Mesodermal cell (in vitro differentiated cells): Measurements from ENCODE around the gene TEKT5.
"Not testable (repeated sequence)": the region's sequence is repeated elsewhere in the genome, so short reads cannot be mapped to it uniquely, and the experiment has no call there.

Experiments
- H3K27ac ChIP-seq: 2 replicates; pipeline ENCODE4 v1.7.0; 2013; ENCODE audit warnings: mild to moderate bottlenecking, low read depth, low read length, moderate library complexity; ENCODE audit not compliant: severe bottlenecking
- H3K36me3 ChIP-seq: 2 replicates; pipeline ENCODE4 v1.7.1; 2013; ENCODE audit warnings: mild to moderate bottlenecking, low read length, moderate library complexity; ENCODE audit not compliant: control insufficient read depth, insufficient read depth
- H3K4me1 ChIP-seq: one replicate; pipeline ENCODE4 v1.7.1; 2013; ENCODE audit warnings: mild to moderate bottlenecking, low read length; ENCODE audit not compliant: insufficient read depth, control insufficient read depth, poor library complexity, severe bottlenecking
- H3K4me3 ChIP-seq: 2 replicates; pipeline ENCODE4 v1.7.0; 2013; ENCODE audit warnings: low read length, control low read depth, mild to moderate bottlenecking; ENCODE audit not compliant: insufficient read depth, poor library complexity, severe bottlenecking; ENCODE audit errors: extremely low read depth
- H3K9me3 ChIP-seq: 2 replicates; pipeline ENCODE4 v1.7.1; 2013; ENCODE audit warnings: mild to moderate bottlenecking, low read length, moderate library complexity; ENCODE audit not compliant: control insufficient read depth
- WGBS, 2 experiments: methylation state at CpG; one replicate each; pipeline ENCODE4 v1.1.5; 2013; ENCODE audit warnings: missing lambda C conversion rate in 2 of 2; ENCODE audit not compliant: insufficient coverage in 2 of 2; 5-methylcytosine and 5-hydroxymethylcytosine counted together

TEKT5 gene

DNA sequence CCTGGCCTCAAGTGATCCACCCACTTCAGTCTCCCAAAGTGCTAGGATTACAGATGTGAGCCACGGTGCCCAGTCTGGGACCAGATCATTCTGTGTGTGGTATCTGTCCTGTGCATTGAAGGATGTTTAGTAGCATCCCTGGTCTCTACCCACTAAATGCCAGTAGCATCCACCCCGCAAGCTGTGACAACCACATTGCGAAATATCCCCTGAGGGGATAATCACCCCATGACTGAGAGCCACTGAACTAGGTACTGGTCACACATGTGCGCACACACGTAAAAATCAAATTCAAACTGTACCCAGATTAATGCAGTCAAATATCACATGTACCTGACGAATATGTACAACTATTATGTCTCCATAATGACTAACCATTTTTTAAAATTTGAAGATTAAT is 35.8 kb downstream of the TEKT5 start:
- Histone ChIP-seq H3K27ac (no peak overlapping the region), H3K4me3 (no peak overlapping the region), H3K9me3 (peaks cover 4% of the 10 kb centered on the region), H3K36me3 (no peaks in the 10 kb centered on the region), H3K4me1 (no peaks in the 10 kb centered on the region)
- WGBS, 2 experiments: 100% methylated on average over 2 of the region's 6 CpGs

DNA sequence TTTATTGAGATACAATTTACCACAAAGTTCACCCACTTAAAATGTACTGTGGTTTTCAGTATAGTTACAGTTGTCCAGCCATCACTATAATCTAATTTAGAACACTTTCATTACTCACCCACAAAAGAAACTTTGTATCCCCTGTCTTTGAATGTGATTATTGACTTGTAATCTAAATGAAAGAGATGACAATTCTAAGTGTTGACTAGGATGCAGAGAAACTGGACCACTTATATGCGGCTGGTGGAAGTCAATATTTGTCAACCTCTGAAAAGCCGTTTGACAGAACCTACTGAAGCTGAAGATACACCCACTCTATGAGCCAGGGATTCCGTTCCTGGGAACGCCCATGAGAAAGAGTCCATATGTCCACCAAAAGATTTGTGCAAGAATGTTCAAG is 36.8 kb downstream of the TEKT5 start:
- Histone ChIP-seq H3K36me3 (no peaks in the 10 kb centered on the region), H3K27ac (no peak overlapping the region), H3K4me1 (no peaks in the 10 kb centered on the region), H3K4me3 (no peak overlapping the region), H3K9me3 (peaks cover 4% of the 10 kb centered on the region)
- 70 to 100% methylated on average over 1 to 2 of the region's 4 CpGs for WGBS, 2 experiments

DNA sequence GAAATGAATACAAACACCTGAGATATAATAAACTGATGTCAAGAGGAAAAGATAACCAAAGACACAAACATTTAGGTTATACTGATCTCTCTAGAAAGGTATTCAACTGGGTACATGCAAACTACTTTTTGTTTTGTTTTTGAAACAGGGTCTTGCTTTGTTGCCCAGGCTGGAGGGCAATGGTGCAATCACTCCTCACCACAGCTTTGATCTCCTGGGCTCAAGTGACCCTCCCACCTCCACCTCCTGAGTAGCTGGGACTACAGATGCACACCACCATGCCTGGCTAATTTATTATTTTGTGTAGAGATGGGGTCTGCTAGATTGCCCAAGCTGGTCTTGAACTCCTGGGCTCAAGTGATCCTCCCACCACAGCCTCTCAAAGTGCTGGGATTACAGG is 38.1 kb downstream of the TEKT5 start:
- Histone ChIP-seq H3K36me3 (no peaks in the 10 kb centered on the region), H3K4me1 (no peaks in the 10 kb centered on the region), H3K4me3 (no peak overlapping the region)

DNA sequence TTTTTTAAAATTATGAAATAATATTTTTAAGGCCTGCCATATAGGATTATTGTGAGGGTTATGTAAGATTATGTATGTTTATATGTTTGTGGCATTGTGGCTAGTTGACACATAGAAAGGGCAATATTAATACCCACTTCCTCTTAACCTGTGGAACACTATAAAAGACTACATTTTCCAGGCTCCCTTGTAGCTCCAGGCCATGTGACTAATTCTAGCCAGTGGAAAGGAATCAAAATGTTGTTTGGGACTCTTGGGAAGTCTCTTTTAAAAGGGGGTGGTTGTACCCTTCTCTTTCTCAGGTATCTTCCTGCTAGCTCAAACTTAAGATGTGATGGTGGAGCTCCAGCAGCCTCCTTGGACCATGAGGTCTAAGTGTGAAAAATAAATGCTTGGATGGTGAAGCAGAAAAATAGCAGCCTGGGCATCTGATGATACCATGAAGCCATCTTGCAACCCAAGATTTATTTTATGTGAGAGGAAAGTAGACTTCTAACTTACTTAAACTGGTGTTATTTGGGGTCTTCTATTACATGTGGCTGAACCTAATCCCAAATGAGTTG is 39.2 kb downstream of the TEKT5 start:
- Histone ChIP-seq H3K4me1 (no peaks in the 10 kb centered on the region), H3K4me3 (no peak overlapping the region), H3K27ac (no peak overlapping the region), H3K9me3 (no peaks in the 10 kb centered on the region), H3K36me3 (no peaks in the 10 kb centered on the region)

More for the DNA sequence above, 38.1 kb downstream of the TEKT5 start:
- H3K27ac ChIP-seq: no peak overlapping the region
- H3K9me3 ChIP-seq: no peaks in the 10 kb centered on the region

DNA sequence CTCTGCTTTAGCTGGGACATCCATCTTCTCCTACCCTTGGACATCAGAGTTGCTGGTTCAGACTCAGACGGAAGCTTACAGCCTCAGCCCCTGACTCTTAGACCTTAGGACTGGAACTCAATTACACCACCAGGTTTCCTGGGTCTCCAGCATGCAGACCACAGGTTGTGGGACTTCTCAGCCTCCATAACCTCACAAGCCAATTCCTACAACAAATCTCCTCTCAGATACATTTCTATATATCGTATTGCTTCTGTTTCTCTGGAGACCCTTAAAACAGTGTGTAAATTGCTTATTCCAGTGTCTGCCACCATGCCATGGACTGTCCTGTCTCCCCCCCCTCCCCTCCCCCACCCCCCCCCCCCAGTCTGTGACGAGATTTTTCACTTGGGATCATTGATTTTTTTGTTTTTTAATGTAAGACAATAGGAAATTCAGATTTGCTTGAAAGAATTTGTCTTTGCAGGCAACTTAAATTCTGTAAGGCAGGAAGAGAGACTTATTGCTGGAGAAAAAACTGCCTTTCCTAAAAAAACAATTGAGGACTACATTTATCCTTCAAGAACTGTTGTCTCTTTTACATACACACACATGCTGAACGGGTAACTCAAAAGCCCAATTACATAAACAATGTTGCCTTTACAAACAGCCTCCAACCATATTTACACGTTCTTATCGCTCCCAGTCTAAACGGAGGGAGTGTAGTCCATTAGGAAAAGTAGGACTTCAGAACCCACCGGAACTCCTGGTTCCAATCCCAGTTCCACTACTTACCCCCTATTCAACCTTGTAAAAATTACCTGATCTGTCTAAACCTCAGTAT is 39.9 kb downstream of the TEKT5 start:
- 60 to 92% methylated on average over 2 to 5 of the region's 8 CpGs for WGBS, 2 experiments
- Histone ChIP-seq H3K36me3 (no peaks in the 10 kb centered on the region), H3K27ac (no peak overlapping the region), H3K4me1 (no peaks in the 10 kb centered on the region), H3K9me3 (no peaks in the 10 kb centered on the region), H3K4me3 (no peak overlapping the region)

DNA sequence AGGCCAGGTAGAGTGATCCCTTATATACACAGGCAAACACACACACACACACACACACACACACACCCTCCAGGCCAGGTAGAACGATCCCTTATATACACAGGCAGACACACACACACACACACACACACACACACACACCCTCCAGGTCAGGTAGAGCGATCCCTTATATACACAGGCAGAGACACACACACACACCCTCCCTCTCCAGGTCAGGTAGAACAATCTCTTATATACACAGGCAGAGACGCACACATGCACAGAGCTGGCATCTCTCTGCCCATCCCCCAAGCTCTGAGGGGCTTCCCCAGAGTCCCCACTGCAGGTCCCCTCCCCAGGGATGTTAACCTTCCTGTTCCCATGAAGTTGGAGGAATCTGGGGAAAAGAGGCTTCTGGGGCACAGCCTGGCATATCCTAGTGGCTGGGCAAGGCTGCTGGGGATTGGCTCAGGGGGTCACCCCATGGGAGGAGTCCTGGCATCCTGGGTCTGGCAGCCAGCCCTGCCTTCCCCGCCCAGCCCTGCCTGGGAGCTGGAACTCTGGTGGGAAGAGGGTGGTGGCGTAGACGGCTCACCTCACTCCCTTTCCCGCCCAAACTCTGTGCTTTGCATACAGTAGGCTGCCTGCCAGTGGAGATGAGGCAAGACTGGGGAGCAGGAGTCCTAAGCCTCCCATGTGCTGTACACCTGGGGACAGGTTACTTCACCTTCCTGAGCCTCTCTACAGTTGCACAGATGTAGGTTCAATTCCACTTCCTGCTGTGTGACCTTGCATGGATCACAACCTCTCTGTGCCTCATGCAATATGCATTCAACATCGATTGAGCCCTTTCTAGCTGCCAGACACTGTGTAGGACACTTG is 41.8 kb downstream of the TEKT5 start:
- H3K4me3 ChIP-seq: no peak overlapping the region
- H3K9me3 ChIP-seq: no peaks in the 10 kb centered on the region
- no peak overlapping the region for H3K27ac ChIP-seq
- H3K4me1 ChIP-seq: no peaks in the 10 kb centered on the region
- WGBS, 2 experiments: 87% methylated on average over 3 to 4 of the region's 8 CpGs
- no peaks in the 10 kb centered on the region for H3K36me3 ChIP-seq

DNA sequence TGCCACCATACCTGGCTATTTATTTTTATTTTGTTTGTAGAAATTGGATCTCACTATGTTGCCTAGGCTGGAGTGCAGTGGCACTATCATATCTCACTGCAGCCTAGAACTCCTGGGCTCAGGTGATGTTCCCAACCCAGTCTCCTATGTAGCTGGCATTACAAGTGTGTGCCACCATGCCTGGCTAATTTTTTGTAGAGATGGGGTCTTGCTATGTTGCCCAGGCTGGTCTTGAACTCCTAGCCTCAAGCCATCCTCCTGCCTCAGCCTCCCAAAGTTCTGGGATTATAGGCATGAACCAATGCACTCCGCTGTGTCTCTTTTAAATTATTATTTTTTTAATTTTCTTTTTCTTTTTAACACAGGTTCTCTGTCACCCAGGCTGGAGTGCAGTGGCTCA is 45.6 kb downstream of the TEKT5 start:
- no CpG with 5 or more reads among the region's 1 CpG for WGBS, 2 experiments
- H3K4me1 ChIP-seq, H3K27ac ChIP-seq, H3K9me3 ChIP-seq, H3K4me3 ChIP-seq, H3K36me3 ChIP-seq: not testable (repeated sequence)

DNA sequence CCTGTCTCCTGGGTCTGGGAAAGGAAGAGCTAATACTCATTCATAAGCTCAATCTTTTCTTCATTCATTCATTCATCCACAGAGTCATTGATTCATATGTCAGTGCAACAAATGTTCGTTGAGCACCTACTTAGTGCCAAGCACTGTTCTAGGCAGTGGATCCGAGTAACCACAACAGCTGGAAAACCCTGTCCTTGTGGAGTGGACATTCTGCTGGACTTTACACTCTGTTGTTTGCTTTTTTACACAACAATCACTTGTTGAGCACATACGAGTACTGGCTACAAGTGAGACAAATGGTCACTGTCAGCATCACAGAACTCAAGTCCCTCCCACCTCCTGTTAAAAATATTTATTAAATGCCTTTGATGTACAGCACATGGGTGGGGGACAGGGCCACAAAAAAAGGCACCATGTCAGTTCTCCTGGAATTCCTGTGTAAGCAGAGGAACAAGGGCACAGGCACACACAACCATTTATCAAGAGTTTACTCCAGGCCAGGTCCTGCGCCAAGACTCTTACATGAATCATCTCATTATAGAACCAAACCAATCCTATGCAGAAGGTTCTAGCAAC is 46.9 kb downstream of the TEKT5 start:
- Histone ChIP-seq H3K27ac (no peak overlapping the region), H3K4me1 (no peaks in the 10 kb centered on the region), H3K36me3 (no peaks in the 10 kb centered on the region), H3K9me3 (no peaks in the 10 kb centered on the region), H3K4me3 (no peak overlapping the region)
- 85 to 100% methylated on average over 3 to 4 of the region's 4 CpGs for WGBS, 2 experiments

DNA sequence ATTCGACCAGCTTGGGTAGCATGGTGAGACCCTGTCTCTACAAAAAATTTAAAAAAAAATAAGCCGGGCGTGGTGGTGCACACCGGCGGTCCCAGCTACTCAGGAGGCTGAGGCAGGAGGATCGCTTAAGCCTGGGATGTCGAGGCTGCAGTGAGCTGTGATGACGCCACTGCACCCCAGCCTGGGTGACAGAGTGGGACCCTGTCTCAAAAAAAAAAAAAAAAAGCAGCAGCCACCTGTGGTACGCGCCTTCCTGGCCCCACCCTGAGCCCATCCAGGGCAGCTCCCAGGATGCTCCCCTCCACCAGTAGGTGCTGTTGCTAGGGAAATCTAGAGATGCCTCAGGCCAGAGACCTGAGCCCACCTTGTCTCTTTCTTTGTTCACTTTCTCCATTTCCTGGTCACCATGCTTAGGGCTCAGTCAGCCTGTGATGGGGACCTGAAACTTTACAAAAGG is 47.4 kb downstream of the TEKT5 start:
- H3K9me3 ChIP-seq: no peaks in the 10 kb centered on the region
- H3K4me1 ChIP-seq: no peaks in the 10 kb centered on the region
- H3K27ac ChIP-seq: no peak overlapping the region
- no peak overlapping the region for H3K4me3 ChIP-seq
- H3K36me3 ChIP-seq: no peaks in the 10 kb centered on the region
- 91 to 92% methylated on average over 8 of the region's 10 CpGs for WGBS, 2 experiments

DNA sequence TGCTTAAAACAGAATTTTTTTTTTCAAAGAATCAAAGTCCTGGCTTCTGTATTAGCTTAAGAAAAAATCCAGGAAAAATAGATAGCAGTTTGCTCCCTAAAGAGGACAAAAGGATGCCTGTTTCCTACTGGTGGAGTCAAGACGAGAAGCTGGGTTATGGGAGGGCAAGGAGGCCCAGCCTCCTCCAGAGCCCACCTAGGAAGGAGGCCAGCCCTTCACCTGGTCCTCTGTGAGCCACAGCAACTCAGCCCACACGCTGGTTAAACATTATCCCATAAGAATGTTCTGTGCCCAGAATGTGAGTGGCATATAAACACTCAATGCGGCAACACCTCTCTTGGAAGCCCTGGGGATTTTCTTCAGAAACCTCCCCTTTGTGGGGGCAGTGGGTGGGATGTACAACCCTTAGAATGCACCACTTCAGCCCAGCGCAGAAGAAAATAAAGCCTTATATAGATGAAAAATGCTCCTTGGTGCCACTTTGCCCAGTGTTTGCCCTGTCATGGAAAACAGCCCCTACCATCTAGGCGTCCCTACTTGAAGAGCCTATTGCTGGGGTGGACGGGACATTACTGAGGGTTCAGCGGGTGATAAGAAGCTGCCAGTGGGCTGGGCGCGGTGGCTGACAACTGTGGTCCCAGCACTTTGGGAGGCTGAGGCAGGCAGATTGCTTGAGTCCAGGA is 48.0 kb downstream of the TEKT5 start:
- Histone ChIP-seq H3K4me1 (no peaks in the 10 kb centered on the region), H3K27ac (no peak overlapping the region), H3K9me3 (no peaks in the 10 kb centered on the region), H3K36me3 (no peaks in the 10 kb centered on the region), H3K4me3 (no peak overlapping the region)
- 95 to 98% methylated on average over 5 to 6 of the region's 9 CpGs for WGBS, 2 experiments
